GM18511 (cell line): ENCODE measurements around the gene STAT1.

Experiments used
- ATAC-seq: cut with Tn5 transposase; IDR thresholded peaks from one replicate; pipeline ENCODE4 v1.9.1; 2021; ENCODE audit warnings: mild to moderate bottlenecking, moderate library complexity; ENCODE audit not compliant: unreplicated experiment

STAT1 gene

GRCh38 chr2:190927301-190927700 lies 86.7 kb downstream of the STAT1 start:
- no peak for ATAC-seq

GRCh38 chr2:190922376-190922775 lies 91.6 kb downstream of the STAT1 start:
- no peak for ATAC-seq

- ATAC-seq, result no peak
Observed at GRCh38 chr2:190920085-190920484, 93.9 kb downstream of the STAT1 start.
